ENCODE results near the gene TCHH.
A peak's percentile ranks its signal among the peaks of the same experiment; 100 is the strongest.

Gene TCHH, protein sequence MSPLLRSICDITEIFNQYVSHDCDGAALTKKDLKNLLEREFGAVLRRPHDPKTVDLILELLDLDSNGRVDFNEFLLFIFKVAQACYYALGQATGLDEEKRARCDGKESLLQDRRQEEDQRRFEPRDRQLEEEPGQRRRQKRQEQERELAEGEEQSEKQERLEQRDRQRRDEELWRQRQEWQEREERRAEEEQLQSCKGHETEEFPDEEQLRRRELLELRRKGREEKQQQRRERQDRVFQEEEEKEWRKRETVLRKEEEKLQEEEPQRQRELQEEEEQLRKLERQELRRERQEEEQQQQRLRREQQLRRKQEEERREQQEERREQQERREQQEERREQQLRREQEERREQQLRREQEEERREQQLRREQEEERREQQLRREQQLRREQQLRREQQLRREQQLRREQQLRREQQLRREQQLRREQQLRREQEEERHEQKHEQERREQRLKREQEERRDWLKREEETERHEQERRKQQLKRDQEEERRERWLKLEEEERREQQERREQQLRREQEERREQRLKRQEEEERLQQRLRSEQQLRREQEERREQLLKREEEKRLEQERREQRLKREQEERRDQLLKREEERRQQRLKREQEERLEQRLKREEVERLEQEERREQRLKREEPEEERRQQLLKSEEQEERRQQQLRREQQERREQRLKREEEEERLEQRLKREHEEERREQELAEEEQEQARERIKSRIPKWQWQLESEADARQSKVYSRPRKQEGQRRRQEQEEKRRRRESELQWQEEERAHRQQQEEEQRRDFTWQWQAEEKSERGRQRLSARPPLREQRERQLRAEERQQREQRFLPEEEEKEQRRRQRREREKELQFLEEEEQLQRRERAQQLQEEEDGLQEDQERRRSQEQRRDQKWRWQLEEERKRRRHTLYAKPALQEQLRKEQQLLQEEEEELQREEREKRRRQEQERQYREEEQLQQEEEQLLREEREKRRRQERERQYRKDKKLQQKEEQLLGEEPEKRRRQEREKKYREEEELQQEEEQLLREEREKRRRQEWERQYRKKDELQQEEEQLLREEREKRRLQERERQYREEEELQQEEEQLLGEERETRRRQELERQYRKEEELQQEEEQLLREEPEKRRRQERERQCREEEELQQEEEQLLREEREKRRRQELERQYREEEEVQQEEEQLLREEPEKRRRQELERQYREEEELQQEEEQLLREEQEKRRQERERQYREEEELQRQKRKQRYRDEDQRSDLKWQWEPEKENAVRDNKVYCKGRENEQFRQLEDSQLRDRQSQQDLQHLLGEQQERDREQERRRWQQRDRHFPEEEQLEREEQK (N-terminal part only)

DNA sequence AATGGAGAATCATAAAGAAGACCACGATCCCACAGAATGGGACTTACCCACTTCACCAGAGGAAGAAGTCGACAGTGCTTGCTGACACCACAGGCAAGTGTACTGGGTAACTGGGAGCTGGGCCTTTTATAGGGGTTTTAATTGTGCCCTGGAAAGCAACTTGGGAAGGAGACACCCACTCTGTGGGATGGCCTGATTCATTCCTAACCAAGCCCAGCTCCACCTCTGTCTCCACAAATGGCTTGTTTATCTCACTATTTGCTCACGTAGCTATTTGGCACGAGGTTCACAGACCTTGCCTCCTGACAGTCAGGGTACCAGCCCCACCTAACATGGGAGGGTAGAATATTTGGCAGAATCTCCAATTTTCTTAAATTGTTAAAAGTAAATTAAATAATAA lies at the start of gene TCHH:
Gene TCHH, minus strand, starts transcription at position 101 of the 400 bp plus-strand sequence. CDS start 1,364 bp downstream, outside the sequence.
- no peak within 1 kb of the TSS for H3K4me2 ChIP-seq
- no peaks in the 10 kb centered on the region for H3K36me3 ChIP-seq
- H3K4me3 ChIP-seq = no peak within 1 kb of the TSS
- H3K4me1 ChIP-seq = peaks cover 16 to 28% (median 26%) of the 10 kb centered on the region in 10 experiments
- H3K27me3 ChIP-seq = peaks cover 38 to 47% (median 41%) of the 10 kb centered on the region in 11 experiments
- no peaks in the 10 kb centered on the region for H4K20me1 ChIP-seq
- no peak for TF ChIP-seq Cebpa-rat (IDR thresholded peaks at IDR 0.05)
- H3K9me3 ChIP-seq (replicated peaks in 1 of 11) = peaks cover 6 to 34% (median 26%) of the 10 kb centered on the region in 11 experiments; a peak in 20 of 22 replicates
- H3K27ac ChIP-seq = no peak within 1 kb of the TSS
- no peak within 1 kb of the TSS for H3K9ac ChIP-seq

DNA sequence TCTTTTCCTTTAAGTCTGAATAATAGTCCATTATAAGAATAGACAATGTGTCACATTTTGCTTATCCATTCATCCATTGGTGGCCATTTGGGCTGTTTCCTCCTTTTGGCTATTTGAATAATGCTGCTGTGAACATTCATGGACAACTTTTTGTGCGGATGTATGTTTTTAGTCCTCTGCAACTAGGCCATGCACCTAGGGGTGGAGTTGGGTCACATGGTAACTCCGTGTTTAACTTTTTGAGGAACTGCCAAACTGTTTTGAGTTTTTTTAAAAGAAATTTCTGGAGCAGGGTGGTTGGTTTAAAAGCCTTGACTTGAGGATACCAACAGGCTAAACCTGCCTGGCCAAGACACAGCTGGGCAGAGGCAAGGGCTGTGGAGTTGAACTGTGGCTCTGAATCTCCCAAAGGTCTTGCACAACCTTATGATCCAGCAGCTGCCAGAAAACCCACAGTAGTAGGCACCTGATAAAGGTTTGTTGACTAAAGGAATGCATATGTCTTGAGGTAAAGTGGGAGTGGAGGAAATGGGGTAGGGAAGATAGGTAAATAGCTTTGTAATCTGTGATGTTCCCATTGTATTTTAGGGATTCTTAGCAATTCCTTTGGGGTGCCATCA lies 49.4 kb upstream of the TCHH start:
- peak overlapping the region; percentile 73 to 87 (median 80) for H3K4me2 ChIP-seq
- peak in 1 of 11 experiments; percentile 45; a peak in 1 of 22 replicates for TF ChIP-seq Cebpa-rat (IDR thresholded peaks at IDR 0.05)
- H3K36me3 ChIP-seq = no peaks in the 10 kb centered on the region
- peaks cover 0 to 5% (median 0%) of the 10 kb centered on the region in 11 experiments; a peak in 1 of 22 replicates for H3K27me3 ChIP-seq
- H3K9ac ChIP-seq = peak overlapping the region in 1 of 11 experiments; percentile 51; a peak in 1 of 22 replicates
- no peak overlapping the region for H3K4me3 ChIP-seq
- peaks cover 0 to 6% (median 0%) of the 10 kb centered on the region in 11 experiments; a peak in 2 of 22 replicates for H3K9me3 ChIP-seq (replicated peaks in 1 of 11)
- H3K4me1 ChIP-seq = peaks cover 56 to 100% (median 74%) of the 10 kb centered on the region in 10 experiments
- H3K27ac ChIP-seq = peak overlapping the region; percentile 14 to 80 (median 68); a peak in 20 of 22 replicates
- no peaks in the 10 kb centered on the region for H4K20me1 ChIP-seq

DNA sequence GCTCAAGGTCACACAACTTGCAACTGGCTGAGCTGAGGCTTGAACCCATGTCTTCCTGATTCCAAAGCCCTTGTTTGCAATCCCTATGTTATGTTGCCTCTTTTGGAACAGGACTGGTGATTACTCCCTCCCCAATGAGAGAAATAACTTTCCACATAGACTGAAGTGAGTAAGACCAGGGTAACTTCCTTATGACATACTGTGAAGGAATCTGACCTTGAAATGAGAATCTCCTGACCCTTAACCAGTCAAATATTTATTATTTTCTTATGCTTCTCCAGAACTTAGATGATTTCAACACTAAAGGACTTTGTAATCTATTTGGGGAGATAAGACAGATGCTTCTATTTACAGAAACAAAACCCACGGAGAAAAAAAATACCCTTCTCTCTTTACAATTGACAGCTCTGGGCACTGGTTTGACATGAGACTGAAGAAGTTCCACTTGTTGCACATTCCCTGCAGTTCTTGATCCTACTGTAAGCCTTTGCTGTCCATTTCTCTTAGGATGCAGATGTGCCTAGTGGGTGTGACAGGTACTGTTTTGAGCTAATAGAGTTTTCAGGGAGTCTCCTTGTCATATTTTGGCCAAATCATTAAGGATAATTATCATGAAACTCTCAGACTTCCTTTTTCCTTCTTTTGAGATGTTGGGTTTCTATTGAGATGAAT lies 47.7 kb upstream of the TCHH start:
- Histone ChIP-seq H4K20me1 (no peaks in the 10 kb centered on the region), H3K4me1 (peaks cover 52 to 92% (median 62%) of the 10 kb centered on the region in 10 experiments), H3K9me3 (replicated peaks in 1 of 11) (peaks cover 0 to 6% (median 0%) of the 10 kb centered on the region in 11 experiments; a peak in 2 of 22 replicates), H3K4me3 (no peak overlapping the region), H3K36me3 (no peaks in the 10 kb centered on the region), H3K27ac (no peak overlapping the region), H3K4me2 (peak overlapping the region; percentile 73 to 87 (median 80)), H3K9ac (no peak overlapping the region), H3K27me3 (peaks cover 0 to 5% (median 0%) of the 10 kb centered on the region in 11 experiments; a peak in 1 of 22 replicates)
- no peak for TF ChIP-seq Cebpa-rat (IDR thresholded peaks at IDR 0.05)

DNA sequence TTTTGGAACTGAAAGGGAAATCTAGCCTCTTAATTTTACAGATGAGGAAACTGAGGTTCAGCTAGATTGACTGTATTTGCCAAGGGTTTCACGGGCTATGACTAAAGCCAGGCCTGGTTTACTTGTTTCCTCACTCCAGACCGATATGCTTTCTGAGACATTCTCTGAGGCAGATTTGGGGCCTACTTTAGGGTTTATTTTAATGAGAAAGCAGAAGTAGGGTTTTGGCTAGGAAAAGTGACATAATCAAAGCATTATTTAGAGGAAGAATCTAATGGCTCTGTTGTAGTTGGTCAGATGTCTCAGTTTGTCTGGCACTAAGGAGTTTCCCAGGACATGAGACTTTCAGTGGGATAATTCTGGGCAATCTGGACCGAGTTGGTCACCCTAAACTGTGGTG lies 45.3 kb upstream of the TCHH start:
- Histone ChIP-seq H3K4me2 (peak overlapping the region in 6 of 11 experiments; percentile 23 to 83 (median 67); a peak in 11 of 22 replicates), H3K4me3 (no peak overlapping the region), H4K20me1 (no peaks in the 10 kb centered on the region), H3K9me3 (replicated peaks in 1 of 11) (peaks cover 0 to 6% (median 0%) of the 10 kb centered on the region in 11 experiments; a peak in 2 of 22 replicates), H3K9ac (peak overlapping the region in 3 of 11 experiments; percentile 13 to 56 (median 43); a peak in 2 of 22 replicates), H3K4me1 (peaks cover 31 to 69% (median 39%) of the 10 kb centered on the region in 10 experiments), H3K27ac (peak overlapping the region in 5 of 11 experiments; percentile 23 to 57 (median 46); a peak in 8 of 22 replicates), H3K36me3 (no peaks in the 10 kb centered on the region), H3K27me3 (0 out of 22 replicates have a peak, but pooled peaks cover 0 to 5% (median 0%) of the 10 kb centered on the region in 11 experiments)
- TF ChIP-seq Cebpa-rat (IDR thresholded peaks at IDR 0.05) = no peak

DNA sequence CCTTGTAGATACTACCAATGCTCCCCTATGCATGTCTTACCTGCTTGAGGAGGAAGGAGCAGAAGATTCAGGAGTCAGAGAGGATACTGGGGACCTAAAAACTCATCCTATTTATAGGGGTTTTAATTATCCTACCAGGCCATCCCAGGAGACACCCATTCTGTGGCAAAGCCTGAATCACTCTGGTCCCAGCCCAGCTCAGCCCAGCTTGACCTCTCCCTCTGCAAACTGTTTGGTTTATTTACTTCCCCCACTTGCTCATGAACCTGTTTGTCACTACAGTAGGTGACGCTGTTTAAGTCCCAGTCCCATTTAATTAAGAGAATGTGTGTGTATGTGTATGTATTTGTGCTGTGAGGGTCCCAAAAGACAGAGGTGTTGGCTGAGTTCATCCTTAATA lies 43.9 kb upstream of the TCHH start, which contains the start of gene RPTN:
Gene RPTN, minus strand, starts transcription at position 85 of the 400 bp plus-strand sequence. CDS start 1,339 bp downstream, outside the sequence.
- 0 out of 22 replicates have a peak, but pooled peaks cover 0 to 5% (median 0%) of the 10 kb centered on the region in 11 experiments for H3K27me3 ChIP-seq
- H3K9me3 ChIP-seq (replicated peaks in 1 of 11) = no peaks in the 10 kb centered on the region
- peak within 1 kb of the TSS in 4 of 11 experiments; percentile 38 to 82 (median 76); a peak in 8 of 22 replicates for H3K4me2 ChIP-seq
- TF ChIP-seq Cebpa-rat (IDR thresholded peaks at IDR 0.05) = no peak
- H3K36me3 ChIP-seq = no peaks in the 10 kb centered on the region
- no peaks in the 10 kb centered on the region for H4K20me1 ChIP-seq
- H3K4me3 ChIP-seq = no peak within 1 kb of the TSS
- H3K27ac ChIP-seq = peak within 1 kb of the TSS in 2 of 11 experiments; percentile 46 to 57; a peak in 2 of 22 replicates
- peak within 1 kb of the TSS in 1 of 11 experiments; percentile 56; a peak in 2 of 22 replicates for H3K9ac ChIP-seq
- H3K4me1 ChIP-seq = peaks cover 17 to 54% (median 24%) of the 10 kb centered on the region in 10 experiments

DNA sequence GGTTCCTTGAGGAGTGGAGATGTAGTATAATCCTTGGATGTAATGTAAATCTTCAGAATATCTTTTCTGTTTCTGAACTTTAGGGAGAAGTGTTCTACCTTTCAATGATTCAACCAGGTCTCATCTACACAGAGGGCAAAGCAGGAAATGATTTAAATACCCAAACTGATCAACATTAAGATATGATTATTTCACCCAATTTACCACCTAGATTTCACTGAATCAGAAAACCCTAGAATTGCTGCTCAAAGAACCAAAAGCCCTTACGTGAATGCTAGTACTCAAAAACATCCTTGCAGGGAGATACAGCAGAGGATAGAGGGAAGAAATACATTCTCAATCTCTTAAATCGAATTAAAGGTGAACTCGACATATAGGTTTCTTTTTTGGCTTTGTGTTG lies 38.8 kb upstream of the TCHH start:
- Histone ChIP-seq H3K4me2 (no peak overlapping the region), H3K36me3 (no peaks in the 10 kb centered on the region), H3K27me3 (no peaks in the 10 kb centered on the region), H3K9me3 (replicated peaks in 1 of 11) (peaks cover 5 to 10% (median 8%) of the 10 kb centered on the region in 11 experiments; a peak in 21 of 22 replicates), H4K20me1 (no peaks in the 10 kb centered on the region), H3K27ac (no peak overlapping the region), H3K4me3 (no peak overlapping the region), H3K9ac (no peak overlapping the region), H3K4me1 (peaks cover 0 to 5% (median 0%) of the 10 kb centered on the region in 10 experiments; a peak in 2 of 20 replicates)
- no peak for TF ChIP-seq Cebpa-rat (IDR thresholded peaks at IDR 0.05)

DNA sequence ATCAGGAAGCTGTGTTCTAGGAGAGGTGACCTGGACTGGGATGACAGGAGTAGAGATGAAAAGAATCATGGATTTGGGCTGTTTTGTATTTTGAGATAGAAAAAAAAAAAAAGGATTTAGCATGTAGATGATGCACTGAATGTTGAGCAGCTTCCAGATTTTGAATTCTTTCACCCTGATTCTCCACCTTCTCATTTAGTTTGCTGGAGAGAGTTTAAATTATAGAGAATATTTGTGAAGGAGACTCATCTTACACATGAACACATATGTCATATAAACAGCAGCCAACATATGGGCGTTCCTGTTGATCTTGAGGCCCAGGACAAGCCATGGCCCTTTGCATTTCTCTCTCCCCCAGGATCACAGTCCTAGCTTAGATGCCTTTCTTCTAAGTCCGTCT lies 36.4 kb upstream of the TCHH start:
- no peak for TF ChIP-seq Cebpa-rat (IDR thresholded peaks at IDR 0.05)
- Histone ChIP-seq H3K4me1 (no peaks in the 10 kb centered on the region), H3K4me3 (no peak overlapping the region), H3K9ac (no peak overlapping the region), H3K4me2 (no peak overlapping the region), H3K9me3 (replicated peaks in 1 of 11) (peaks cover 28 to 33% (median 32%) of the 10 kb centered on the region in 11 experiments), H3K36me3 (peaks cover 0 to 9% (median 0%) of the 10 kb centered on the region in 11 experiments; a peak in 1 of 22 replicates), H3K27ac (no peak overlapping the region), H3K27me3 (no peaks in the 10 kb centered on the region), H4K20me1 (no peaks in the 10 kb centered on the region)
